WTC11 (cell line): ENCODE measurements around the gene ANXA6. TPM values are rescaled to one million over a fixed set of nuclear protein-coding genes. Genes with fewer than 3 reads are reported as not detected.

Source experiments
- ATAC-seq: fragments of 200-7000 bp; cut with Tn5 transposase; 2 replicates; pipeline ENCODE4 v1.10.0; 2021; ENCODE audit warnings: mild to moderate bottlenecking, moderate library complexity
- CTCF ChIA-PET: fragments of 300-600 bp; sonication (Branson Sonifier 250); formaldehyde crosslinking; loops from one replicate; lab custom pipeline; 2021; ENCODE audit warnings: antibody characterized with exemption; lab: Charles Lee
- POLR2A ChIA-PET: fragments of 350-600 bp; sonication (Branson Sonifier 250); formaldehyde crosslinking; loops from one replicate; lab custom pipeline; 2021; ENCODE audit warnings: antibody characterized with exemption; lab: Charles Lee
- DNase-seq: peaks from one replicate; pipeline ENCODE4 v3.0.0; 2021; ENCODE audit warnings: low spot score
- H3K27ac Mint-ChIP-seq: 2 replicates; pipeline ENCODE4 v1.8.0; 2021; ENCODE audit warnings: mixed read lengths
- H3K27me3 Mint-ChIP-seq: 2 replicates; pipeline ENCODE4 v1.8.0; 2021; ENCODE audit warnings: low read depth, mild to moderate bottlenecking, moderate library complexity, mixed read lengths
- H3K36me3 Mint-ChIP-seq: 2 replicates; pipeline ENCODE4 v1.8.0; 2021; ENCODE audit warnings: mixed read lengths
- H3K4me1 Mint-ChIP-seq: 2 replicates; pipeline ENCODE4 v1.8.0; 2022; ENCODE audit warnings: mixed read lengths
- H3K4me3 Mint-ChIP-seq: 2 replicates; pipeline ENCODE4 v1.8.0; 2021; ENCODE audit warnings: mild to moderate bottlenecking, moderate library complexity, mixed read lengths
- H3K9me3 Mint-ChIP-seq: 2 replicates; pipeline ENCODE4 v1.8.0; 2021; ENCODE audit warnings: mixed read lengths
- ATF1 ChIP-seq: sonication (generic); formaldehyde crosslinking; IDR thresholded peaks from 2 replicates; pipeline ENCODE4 v1.8.1; 2023; ENCODE audit warnings: mild to moderate bottlenecking, moderate library complexity, missing genetic modification reagents
- ESRRA ChIP-seq: sonication (generic); formaldehyde crosslinking; IDR thresholded peaks from 2 replicates; pipeline ENCODE4 v1.8.1; 2022; ENCODE audit warnings: mild to moderate bottlenecking, missing genetic modification reagents, borderline replicate concordance
- GTF2I ChIP-seq: fragments of 250-450 bp; sonication (Bioruptor Pico); conservative IDR thresholded peaks from 2 replicates; pipeline ENCODE4 v1.4.0; 2021; ENCODE audit warnings: mild to moderate bottlenecking
- TEAD4 ChIP-seq: sonication (generic); formaldehyde crosslinking; IDR thresholded peaks from 2 replicates; pipeline ENCODE4 v1.8.0; 2022; ENCODE audit warnings: mild to moderate bottlenecking, missing genetic modification reagents
- ZNF416 ChIP-seq: fragments of 250-450 bp; sonication (Bioruptor Pico); IDR thresholded peaks from 2 replicates; pipeline ENCODE4 v1.9.0; 2021; ENCODE audit warnings: mild to moderate bottlenecking, inconsistent platforms
- ZNF671 ChIP-seq: fragments of 250-450 bp; sonication (Bioruptor Pico); IDR thresholded peaks from 2 replicates; pipeline ENCODE4 v1.8.0; 2021; ENCODE audit warnings: mild to moderate bottlenecking
- total RNA-seq: library from RNA; stranded (reverse); gene quantifications from 3 replicates; pipeline ENCODE4 v1.2.3, GENCODE V29; 2021
- TF ChIP-seq, protein P1 (sequence below): sonication (generic); formaldehyde crosslinking; IDR thresholded peaks from 2 replicates; pipeline ENCODE4 v1.8.1; 2023; ENCODE audit warnings: mild to moderate bottlenecking, missing genetic modification reagents, moderate library complexity
- TF ChIP-seq, protein P2 (sequence below): sonication (generic); formaldehyde crosslinking; IDR thresholded peaks from 2 replicates; pipeline ENCODE4 v1.8.0; 2023; ENCODE audit warnings: missing genetic modification reagents
- TF ChIP-seq, protein P3 (sequence below): sonication (generic); formaldehyde crosslinking; conservative IDR thresholded peaks from 2 replicates; pipeline ENCODE4 v1.8.1; 2022; ENCODE audit warnings: mild to moderate bottlenecking, missing genetic modification reagents
- TF ChIP-seq, protein P4 (sequence below): sonication (generic); formaldehyde crosslinking; IDR thresholded peaks from 2 replicates; pipeline ENCODE4 v1.8.0; 2022; ENCODE audit warnings: missing genetic modification reagents
- TF ChIP-seq, protein P5 (sequence below): fragments of 250-450 bp; sonication (Bioruptor Pico); IDR thresholded peaks from 2 replicates; pipeline ENCODE4 v1.8.0; 2021; ENCODE audit warnings: mild to moderate bottlenecking
- TF ChIP-seq, protein P6 (sequence below): sonication (generic); formaldehyde crosslinking; IDR thresholded peaks from 2 replicates; pipeline ENCODE4 v1.8.0; 2023; ENCODE audit warnings: mild to moderate bottlenecking, missing genetic modification reagents

Gene ANXA6
- total RNA-seq, 1 experiment from 2014 or later = 92.8 TPM

DNA sequence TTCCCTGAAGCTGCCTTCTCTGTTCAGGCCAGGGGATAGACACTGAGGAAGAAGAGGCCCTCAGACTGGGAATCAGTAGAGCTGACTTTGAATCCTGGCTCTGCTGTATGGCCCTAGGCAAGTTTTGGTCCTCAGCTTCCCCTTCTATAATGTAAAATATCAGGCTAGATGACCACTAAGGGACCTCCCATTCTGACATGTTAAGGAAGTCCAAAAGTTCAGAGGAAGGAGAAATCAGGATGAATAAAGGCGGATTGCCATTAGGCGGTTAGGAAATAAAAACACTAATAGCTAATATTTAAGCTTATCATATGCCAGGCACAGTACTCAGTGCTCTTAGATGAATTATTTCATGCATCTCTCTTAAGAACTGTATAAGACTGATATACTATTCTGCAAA lies 67.9 kb downstream of the ANXA6 start:
- ATAC-seq = no peak
- H3K4me3 Mint-ChIP-seq = no peak overlapping the region
- H3K27ac Mint-ChIP-seq = no peak overlapping the region
- H3K36me3 Mint-ChIP-seq = no peaks in the 10 kb centered on the region
- H3K4me1 Mint-ChIP-seq = peaks cover 17% of the 10 kb centered on the region
- TF ChIP-seq ESRRA (CRISPR knock-in tag) (no peak), ZNF416 (CRISPR knock-in tag) (no peak), ATF1 (CRISPR knock-in tag) (no peak)
- TF ChIP-seq, protein P1, sequence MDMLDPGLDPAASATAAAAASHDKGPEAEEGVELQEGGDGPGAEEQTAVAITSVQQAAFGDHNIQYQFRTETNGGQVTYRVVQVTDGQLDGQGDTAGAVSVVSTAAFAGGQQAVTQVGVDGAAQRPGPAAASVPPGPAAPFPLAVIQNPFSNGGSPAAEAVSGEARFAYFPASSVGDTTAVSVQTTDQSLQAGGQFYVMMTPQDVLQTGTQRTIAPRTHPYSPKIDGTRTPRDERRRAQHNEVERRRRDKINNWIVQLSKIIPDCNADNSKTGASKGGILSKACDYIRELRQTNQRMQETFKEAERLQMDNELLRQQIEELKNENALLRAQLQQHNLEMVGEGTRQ (CRISPR knock-in tag) = no peak
- TF ChIP-seq, protein P2, sequence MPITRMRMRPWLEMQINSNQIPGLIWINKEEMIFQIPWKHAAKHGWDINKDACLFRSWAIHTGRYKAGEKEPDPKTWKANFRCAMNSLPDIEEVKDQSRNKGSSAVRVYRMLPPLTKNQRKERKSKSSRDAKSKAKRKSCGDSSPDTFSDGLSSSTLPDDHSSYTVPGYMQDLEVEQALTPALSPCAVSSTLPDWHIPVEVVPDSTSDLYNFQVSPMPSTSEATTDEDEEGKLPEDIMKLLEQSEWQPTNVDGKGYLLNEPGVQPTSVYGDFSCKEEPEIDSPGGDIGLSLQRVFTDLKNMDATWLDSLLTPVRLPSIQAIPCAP = no peak
- CTCF ChIA-PET = interaction anchor here (0.8 to 2.7 kb wide), 8 partner anchors 8 to 226 kb away, joined by 3 to 14 read pairs (median 6); no protein-coding TSS in a partner anchor
- POLR2A ChIA-PET = no interaction called here
- DNase-seq = no peak
- no peaks in the 10 kb centered on the region for H3K27me3 Mint-ChIP-seq
- H3K9me3 Mint-ChIP-seq = no peaks in the 10 kb centered on the region

DNA sequence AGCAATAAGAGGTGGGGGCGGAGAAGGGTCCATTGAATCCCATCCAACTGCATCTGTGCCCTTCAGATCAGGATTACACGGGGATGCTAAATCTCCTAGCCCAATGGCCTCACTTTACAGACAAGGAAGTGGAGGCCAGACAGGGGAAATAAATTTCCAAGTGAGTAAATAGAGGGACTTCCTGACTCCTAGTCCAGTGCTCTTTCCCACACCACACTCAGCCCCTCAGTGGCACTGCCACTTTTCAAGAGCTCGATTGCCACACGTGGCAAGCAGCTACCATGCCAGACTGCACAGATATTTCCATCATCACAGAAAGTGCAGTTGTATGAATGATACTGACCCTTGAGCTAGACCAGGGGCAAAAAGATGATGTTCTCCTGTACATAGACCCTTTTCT lies 68.6 kb downstream of the ANXA6 start:
- DNase-seq (no peak), ATAC-seq (no peak)
- Mint-ChIP-seq H3K9me3 (no peaks in the 10 kb centered on the region), H3K4me1 (peaks cover 11% of the 10 kb centered on the region), H3K27me3 (no peaks in the 10 kb centered on the region), H3K4me3 (no peak overlapping the region), H3K36me3 (no peaks in the 10 kb centered on the region), H3K27ac (no peak overlapping the region)
- ChIA-PET CTCF (interaction anchor here (0.8 to 2.7 kb wide), 7 partner anchors 8 to 227 kb away, joined by 3 to 14 read pairs (median 7); no protein-coding TSS in a partner anchor), POLR2A (no interaction called here)
- TF ChIP-seq, protein P3, sequence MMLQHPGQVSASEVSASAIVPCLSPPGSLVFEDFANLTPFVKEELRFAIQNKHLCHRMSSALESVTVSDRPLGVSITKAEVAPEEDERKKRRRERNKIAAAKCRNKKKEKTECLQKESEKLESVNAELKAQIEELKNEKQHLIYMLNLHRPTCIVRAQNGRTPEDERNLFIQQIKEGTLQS (CRISPR knock-in tag) = no peak
- TF ChIP-seq, protein P4, sequence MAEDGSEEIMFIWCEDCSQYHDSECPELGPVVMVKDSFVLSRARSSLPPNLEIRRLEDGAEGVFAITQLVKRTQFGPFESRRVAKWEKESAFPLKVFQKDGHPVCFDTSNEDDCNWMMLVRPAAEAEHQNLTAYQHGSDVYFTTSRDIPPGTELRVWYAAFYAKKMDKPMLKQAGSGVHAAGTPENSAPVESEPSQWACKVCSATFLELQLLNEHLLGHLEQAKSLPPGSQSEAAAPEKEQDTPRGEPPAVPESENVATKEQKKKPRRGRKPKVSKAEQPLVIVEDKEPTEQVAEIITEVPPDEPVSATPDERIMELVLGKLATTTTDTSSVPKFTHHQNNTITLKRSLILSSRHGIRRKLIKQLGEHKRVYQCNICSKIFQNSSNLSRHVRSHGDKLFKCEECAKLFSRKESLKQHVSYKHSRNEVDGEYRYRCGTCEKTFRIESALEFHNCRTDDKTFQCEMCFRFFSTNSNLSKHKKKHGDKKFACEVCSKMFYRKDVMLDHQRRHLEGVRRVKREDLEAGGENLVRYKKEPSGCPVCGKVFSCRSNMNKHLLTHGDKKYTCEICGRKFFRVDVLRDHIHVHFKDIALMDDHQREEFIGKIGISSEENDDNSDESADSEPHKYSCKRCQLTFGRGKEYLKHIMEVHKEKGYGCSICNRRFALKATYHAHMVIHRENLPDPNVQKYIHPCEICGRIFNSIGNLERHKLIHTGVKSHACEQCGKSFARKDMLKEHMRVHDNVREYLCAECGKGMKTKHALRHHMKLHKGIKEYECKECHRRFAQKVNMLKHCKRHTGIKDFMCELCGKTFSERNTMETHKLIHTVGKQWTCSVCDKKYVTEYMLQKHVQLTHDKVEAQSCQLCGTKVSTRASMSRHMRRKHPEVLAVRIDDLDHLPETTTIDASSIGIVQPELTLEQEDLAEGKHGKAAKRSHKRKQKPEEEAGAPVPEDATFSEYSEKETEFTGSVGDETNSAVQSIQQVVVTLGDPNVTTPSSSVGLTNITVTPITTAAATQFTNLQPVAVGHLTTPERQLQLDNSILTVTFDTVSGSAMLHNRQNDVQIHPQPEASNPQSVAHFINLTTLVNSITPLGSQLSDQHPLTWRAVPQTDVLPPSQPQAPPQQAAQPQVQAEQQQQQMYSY (CRISPR knock-in tag) = no peak
- TF ChIP-seq, protein P5, sequence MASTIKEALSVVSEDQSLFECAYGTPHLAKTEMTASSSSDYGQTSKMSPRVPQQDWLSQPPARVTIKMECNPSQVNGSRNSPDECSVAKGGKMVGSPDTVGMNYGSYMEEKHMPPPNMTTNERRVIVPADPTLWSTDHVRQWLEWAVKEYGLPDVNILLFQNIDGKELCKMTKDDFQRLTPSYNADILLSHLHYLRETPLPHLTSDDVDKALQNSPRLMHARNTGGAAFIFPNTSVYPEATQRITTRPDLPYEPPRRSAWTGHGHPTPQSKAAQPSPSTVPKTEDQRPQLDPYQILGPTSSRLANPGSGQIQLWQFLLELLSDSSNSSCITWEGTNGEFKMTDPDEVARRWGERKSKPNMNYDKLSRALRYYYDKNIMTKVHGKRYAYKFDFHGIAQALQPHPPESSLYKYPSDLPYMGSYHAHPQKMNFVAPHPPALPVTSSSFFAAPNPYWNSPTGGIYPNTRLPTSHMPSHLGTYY (CRISPR knock-in tag) = no peak
- no peak for TF ChIP-seq TEAD4 (CRISPR knock-in tag)
- TF ChIP-seq, protein P6, sequence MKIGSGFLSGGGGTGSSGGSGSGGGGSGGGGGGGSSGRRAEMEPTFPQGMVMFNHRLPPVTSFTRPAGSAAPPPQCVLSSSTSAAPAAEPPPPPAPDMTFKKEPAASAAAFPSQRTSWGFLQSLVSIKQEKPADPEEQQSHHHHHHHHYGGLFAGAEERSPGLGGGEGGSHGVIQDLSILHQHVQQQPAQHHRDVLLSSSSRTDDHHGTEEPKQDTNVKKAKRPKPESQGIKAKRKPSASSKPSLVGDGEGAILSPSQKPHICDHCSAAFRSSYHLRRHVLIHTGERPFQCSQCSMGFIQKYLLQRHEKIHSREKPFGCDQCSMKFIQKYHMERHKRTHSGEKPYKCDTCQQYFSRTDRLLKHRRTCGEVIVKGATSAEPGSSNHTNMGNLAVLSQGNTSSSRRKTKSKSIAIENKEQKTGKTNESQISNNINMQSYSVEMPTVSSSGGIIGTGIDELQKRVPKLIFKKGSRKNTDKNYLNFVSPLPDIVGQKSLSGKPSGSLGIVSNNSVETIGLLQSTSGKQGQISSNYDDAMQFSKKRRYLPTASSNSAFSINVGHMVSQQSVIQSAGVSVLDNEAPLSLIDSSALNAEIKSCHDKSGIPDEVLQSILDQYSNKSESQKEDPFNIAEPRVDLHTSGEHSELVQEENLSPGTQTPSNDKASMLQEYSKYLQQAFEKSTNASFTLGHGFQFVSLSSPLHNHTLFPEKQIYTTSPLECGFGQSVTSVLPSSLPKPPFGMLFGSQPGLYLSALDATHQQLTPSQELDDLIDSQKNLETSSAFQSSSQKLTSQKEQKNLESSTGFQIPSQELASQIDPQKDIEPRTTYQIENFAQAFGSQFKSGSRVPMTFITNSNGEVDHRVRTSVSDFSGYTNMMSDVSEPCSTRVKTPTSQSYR (CRISPR knock-in tag) = no peak
- TF ChIP-seq ZNF671 = no peak
- no peak for TF ChIP-seq GTF2I (CRISPR knock-in tag)
- TF ChIP-seq, protein P2 = no peak
